ENCODE measurements around the gene RHAG.

GRCh38 chr6:49618257-49618656, 18.4 kb downstream of the RHAG start:
- TF ChIP-seq ZNF133 (tag by site-specific recombination; IDR thresholded peaks at IDR 0.05): no peak
- TF ChIP-seq ZNF623 (tag by site-specific recombination; IDR thresholded peaks at IDR 0.05): no peak
- TF ChIP-seq, protein P1, sequence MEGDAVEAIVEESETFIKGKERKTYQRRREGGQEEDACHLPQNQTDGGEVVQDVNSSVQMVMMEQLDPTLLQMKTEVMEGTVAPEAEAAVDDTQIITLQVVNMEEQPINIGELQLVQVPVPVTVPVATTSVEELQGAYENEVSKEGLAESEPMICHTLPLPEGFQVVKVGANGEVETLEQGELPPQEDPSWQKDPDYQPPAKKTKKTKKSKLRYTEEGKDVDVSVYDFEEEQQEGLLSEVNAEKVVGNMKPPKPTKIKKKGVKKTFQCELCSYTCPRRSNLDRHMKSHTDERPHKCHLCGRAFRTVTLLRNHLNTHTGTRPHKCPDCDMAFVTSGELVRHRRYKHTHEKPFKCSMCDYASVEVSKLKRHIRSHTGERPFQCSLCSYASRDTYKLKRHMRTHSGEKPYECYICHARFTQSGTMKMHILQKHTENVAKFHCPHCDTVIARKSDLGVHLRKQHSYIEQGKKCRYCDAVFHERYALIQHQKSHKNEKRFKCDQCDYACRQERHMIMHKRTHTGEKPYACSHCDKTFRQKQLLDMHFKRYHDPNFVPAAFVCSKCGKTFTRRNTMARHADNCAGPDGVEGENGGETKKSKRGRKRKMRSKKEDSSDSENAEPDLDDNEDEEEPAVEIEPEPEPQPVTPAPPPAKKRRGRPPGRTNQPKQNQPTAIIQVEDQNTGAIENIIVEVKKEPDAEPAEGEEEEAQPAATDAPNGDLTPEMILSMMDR (tag by site-specific recombination; IDR thresholded peaks at IDR 0.05): no peak
- TF ChIP-seq ZNF214 (tag by site-specific recombination; IDR thresholded peaks at IDR 0.05; ENCODE audit: borderline replicate concordance): no peak
- no peak for TF ChIP-seq ZNF148 (tag by site-specific recombination; IDR thresholded peaks at IDR 0.05; ENCODE audit: borderline replicate concordance)
- no peak for TF ChIP-seq ZSCAN18 (tag by site-specific recombination; IDR thresholded peaks at IDR 0.05)
- no peak for TF ChIP-seq ZNF423 (tag by site-specific recombination; IDR thresholded peaks at IDR 0.05)
- TF ChIP-seq ZNF354C (tag by site-specific recombination; IDR thresholded peaks at IDR 0.05; ENCODE audit: borderline replicate concordance, low read depth): no peak

Measured in HEK293 (cell line).